ENCODE data around the gene SAMD4B. TPM values are rescaled to one million over a fixed set of nuclear protein-coding genes. Genes with fewer than 3 reads are reported as not detected.

Gene SAMD4B
- total RNA-seq, 1 experiment from 2014 or later: 80.4 TPM

GRCh38 chr19:39412100-39412866 is 70.1 kb downstream of the SAMD4B start, which contains the start of gene PLEKHG2:
Gene PLEKHG2, plus strand, starts transcription at chr19:39412669. Its CDS starts 1,418 bp downstream, at chr19:39414087.
- Histone ChIP-seq H3K27me3 (ENCODE audit: low read length) (no peaks in the 10 kb centered on the region), H3K9me2 (replicated peaks; ENCODE audit: low read length) (no peaks in the 10 kb centered on the region), H3K79me2 (ENCODE audit: low read length) (peaks cover 16% of the 10 kb centered on the region), H3K4me2 (ENCODE audit: low read length) (peak within 1 kb of the TSS; percentile 98), H3F3A (ENCODE audit: low read length, unreplicated experiment) (no peaks in the 10 kb centered on the region), H3K4me1 (ENCODE audit: insufficient read depth, low read length) (peaks cover 30% of the 10 kb centered on the region), H3K9me3 (ENCODE audit: low read length) (no peaks in the 10 kb centered on the region), H3K36me3 (ENCODE audit: low read depth, low read length) (peaks cover 9% of the 10 kb centered on the region), H4K20me1 (ENCODE audit: low read length) (peaks cover 14% of the 10 kb centered on the region), H3K27ac (ENCODE audit: low read length) (peak within 1 kb of the TSS; percentile 83), H3K4me3 (ENCODE audit: low read length) (peak within 1 kb of the TSS; percentile 93), H3K9ac (ENCODE audit: low read length) (peak within 1 kb of the TSS; percentile 90), H2AFZ (ENCODE audit: low read length) (peak within 1 kb of the TSS; percentile 65)
- BruUV-seq (replicated peaks): no TSS peak
- ATAC-seq: peak; percentile 62
- POLR2A ChIA-PET (ENCODE audit: unreplicated experiment): no interaction called here
- peak; percentile 98 for DNase-seq
- CTCF ChIA-PET: interaction anchor here (1.0 kb wide), 1 partner anchor 10 kb away, joined by 3 read pairs; no protein-coding TSS in a partner anchor
- intact Hi-C loops (cut with micrococcal nuclease): loop anchor here (2.0 kb wide), 1 partner anchor 19 kb away; no protein-coding TSS in a partner anchor
- no peak for TF ChIP-seq EZH2phosphoT487 (IDR thresholded peaks at IDR 0.05; ENCODE audit: borderline replicate concordance, low read length)
- TF ChIP-seq CTCF (conservative IDR thresholded peaks at IDR 0.05; ENCODE audit: low read depth, low read length): peak; percentile 73
- no peak for TF ChIP-seq EZH2 (IDR thresholded peaks at IDR 0.05; ENCODE audit: low read length, unreplicated experiment)

GRCh38 chr19:39412867-39413271 is 70.6 kb downstream of the SAMD4B start:
- TF ChIP-seq EZH2 (IDR thresholded peaks at IDR 0.05; ENCODE audit: low read length, unreplicated experiment): no peak
- peak; percentile 8; the same call in 1 of the 2 replicates for TF ChIP-seq CTCF (conservative IDR thresholded peaks at IDR 0.05; ENCODE audit: low read depth, low read length)
- H3K4me3 ChIP-seq (ENCODE audit: low read length): peak overlapping the region; percentile 93
- ATAC-seq: no peak
- peak overlapping the region; percentile 53 for H3K27ac ChIP-seq (ENCODE audit: low read length)
- H3K4me2 ChIP-seq (ENCODE audit: low read length): peak overlapping the region; percentile 98
- peak overlapping the region; percentile 65 for H2AFZ ChIP-seq (ENCODE audit: low read length)
- no TSS peak for BruUV-seq (replicated peaks)
- peaks cover 6% of the 10 kb centered on the region for H3K36me3 ChIP-seq (ENCODE audit: low read depth, low read length)
- no peak for DNase-seq
- POLR2A ChIA-PET (ENCODE audit: unreplicated experiment): no interaction called here
- no peaks in the 10 kb centered on the region for H3F3A ChIP-seq (ENCODE audit: low read length, unreplicated experiment)
- H3K9me2 ChIP-seq (replicated peaks; ENCODE audit: low read length): no peaks in the 10 kb centered on the region
- peaks cover 30% of the 10 kb centered on the region for H3K4me1 ChIP-seq (ENCODE audit: insufficient read depth, low read length)
- peaks cover 9% of the 10 kb centered on the region for H4K20me1 ChIP-seq (ENCODE audit: low read length)
- intact Hi-C loops (cut with micrococcal nuclease): loop anchor here (2.0 kb wide), 1 partner anchor 18 kb away; no protein-coding TSS in a partner anchor
- H3K79me2 ChIP-seq (ENCODE audit: low read length): peaks cover 10% of the 10 kb centered on the region
- CTCF ChIA-PET: no interaction called here
- peak overlapping the region; percentile 90 for H3K9ac ChIP-seq (ENCODE audit: low read length)
- H3K27me3 ChIP-seq (ENCODE audit: low read length): no peaks in the 10 kb centered on the region
- no peaks in the 10 kb centered on the region for H3K9me3 ChIP-seq (ENCODE audit: low read length)

Data from PC-3 (cell line).